GM10847 (cell line): ENCODE data around the gene UBE2G1.

Source experiments
- POLR2A ChIP-seq: IDR thresholded peaks from 2 replicates; pipeline ENCODE4 v1.6.1; 2011; ENCODE audit not compliant: insufficient read length; ENCODE audit errors: extremely low read depth

The UBE2G1 gene

DNA sequence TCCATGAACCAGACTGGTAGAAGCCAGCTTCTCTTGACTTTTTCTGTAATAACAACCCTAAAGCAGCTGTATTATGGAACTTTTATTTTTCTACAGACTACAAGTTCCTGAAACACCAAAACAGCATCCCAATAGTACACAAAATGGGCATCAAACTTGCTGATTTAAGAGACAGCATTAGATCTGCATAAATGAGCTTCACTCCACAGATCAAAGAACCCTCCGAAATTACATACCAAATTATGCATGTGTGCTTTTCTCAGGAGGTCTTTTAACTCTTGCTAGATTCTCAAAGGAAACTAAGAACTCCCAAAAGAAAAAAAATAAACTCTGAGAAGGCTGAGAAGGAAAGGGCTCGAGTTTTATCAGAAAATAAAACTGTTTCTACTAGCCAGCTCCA is 12.3 kb downstream of the UBE2G1 start:
- no peak for TF ChIP-seq POLR2A

DNA sequence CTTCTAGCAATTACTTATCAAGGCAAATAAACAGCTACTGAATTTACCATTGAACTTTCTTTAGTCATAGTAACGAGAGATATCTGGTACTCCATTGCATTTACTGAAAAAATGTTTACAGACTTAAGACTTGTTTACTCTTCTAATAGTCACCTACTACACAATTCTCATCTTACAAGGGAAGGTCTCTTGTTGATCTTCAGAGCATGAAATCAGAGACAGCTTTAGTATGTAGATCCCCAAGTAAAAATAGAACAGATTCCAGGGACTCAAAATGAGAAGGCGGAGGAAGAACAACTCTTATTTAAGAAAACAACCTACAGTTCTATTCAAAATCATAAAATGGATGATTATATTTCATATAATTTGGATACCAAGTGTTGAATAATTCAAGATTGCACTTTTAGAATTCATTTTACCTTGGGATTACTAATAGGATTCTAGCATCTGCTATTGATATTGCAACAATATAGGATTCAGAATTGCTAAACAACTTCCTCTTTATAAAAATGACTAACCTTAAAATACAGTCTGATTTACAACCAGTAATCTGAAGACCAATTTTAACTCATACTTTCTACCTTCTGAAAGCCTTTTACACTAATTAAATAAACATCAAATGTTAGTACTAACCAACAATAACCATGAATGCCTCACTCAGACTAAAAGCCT is 20.8 kb downstream of the UBE2G1 start:
- TF ChIP-seq POLR2A, result no peak

DNA sequence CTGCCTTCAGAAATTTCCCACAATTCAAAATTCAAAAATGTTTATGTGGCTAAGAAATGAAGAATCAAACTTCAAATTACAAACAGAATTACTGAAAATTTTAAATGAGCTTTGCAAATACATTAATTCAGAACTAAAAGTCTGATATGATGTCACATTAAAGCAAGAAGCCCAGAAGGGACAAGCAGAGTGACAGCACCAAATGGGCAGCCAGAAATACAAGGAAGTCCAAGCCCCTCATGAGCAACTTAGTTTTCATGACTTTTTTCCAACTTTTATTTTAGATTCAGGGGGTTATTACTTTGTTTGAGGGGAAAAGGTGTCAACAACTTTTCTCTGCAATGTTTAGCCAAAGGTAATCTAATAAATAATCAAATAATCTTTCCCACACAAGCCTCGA is 21.5 kb downstream of the UBE2G1 start:
- no peak for TF ChIP-seq POLR2A

DNA sequence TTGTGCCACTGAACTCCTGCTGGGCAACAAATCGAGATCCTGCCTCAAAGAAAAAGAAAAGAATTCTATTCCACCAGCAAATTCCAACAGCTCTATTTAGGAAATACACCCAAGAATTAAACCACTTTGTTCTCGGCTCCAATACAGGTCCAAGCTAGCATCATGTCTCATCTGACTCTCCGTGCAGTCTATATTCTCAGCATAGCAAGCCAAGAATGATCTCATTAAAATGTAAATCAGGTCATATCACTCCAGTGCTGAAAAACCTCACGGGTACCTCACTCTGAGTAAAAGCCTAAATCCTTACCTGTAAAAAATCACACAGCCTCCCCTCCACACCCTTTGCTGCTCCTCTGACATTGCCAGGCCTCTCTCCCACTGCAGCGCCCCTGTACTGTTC is 23.9 kb downstream of the UBE2G1 start:
- no peak for TF ChIP-seq POLR2A

DNA sequence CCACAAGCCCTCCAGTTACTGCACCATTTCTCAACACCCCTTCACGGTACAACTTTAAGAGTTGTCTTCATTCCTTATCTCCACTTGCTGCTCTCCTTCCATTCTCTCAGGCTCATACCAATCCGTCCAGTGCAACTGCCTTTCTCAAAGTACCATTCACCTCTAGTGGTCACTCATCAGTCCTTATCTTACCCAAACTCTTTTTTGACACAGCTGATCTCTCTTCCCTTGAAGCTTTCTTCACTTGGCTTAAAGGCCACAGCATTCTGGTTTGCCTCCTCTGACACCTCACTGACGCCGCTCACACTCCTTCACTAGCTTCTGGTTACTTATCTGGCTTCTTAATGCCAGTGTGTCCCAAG is 24.9 kb downstream of the UBE2G1 start:
- no peak for TF ChIP-seq POLR2A

DNA sequence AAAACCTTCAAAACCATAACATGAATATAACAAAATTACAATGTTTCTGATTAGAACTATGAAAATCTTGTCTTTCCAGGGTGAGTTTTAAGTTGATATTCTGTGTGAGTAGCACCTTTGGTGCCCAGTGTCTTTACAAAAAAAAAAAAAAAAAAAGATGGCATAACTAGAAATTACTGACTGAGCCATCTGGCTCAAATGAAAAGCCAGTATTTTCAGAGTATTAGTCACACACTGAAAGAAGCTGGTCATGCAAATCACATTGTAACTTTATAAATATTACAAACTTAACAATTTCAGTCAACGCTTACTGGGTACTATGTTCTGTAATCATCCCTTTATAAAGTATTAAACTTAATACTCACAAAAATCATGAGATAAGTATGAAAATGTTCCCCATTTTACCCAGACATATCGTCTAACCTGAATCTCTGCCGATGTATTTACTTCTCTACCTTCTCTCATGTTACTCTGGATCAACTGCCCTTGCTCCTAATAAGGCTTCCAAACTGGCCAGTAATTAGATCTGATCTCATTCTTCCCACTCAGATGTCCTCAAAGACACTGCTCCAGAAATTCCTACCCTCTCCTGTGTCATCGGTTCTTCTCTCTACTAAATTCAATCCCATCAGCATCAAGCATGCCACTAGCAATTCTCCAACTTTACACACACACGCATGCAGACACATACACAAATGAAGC is 25.4 kb downstream of the UBE2G1 start:
- TF ChIP-seq POLR2A, result no peak

DNA sequence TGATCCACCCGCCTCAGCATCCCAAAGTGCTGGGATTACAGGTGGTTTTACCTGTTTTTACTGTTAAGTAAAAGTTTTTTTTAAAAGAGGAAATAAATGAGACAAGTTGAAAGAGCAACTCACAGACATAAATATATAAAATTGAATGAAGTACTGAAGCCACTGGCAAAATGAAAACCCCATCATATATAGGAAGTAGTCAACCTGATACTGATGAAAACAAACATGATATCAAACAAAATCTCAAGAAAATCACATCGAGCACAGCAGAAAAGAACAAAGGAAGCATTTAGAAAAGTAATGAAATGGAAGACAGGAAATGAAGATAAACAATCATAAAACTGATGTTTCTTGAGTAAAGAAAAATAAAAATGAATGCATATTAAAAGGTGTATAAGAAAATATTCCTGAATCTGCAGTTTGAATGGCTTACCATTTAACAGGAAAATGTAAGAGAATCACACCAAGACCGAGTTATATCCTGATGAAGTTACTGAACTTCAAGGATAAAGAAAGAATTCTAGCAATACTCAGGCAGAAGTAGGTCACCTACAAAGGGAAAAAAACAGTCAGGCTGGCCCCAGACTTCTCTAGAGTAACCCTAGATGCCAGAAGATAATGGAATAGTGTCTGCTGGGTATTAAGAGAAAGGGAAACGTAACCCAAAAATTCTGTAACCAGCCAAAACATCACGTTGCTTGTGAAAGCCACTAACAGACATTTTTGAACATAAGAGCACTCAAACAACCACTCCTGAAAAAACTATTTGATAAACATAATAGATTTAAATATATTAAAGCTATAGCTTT is 31.5 kb downstream of the UBE2G1 start:
- TF ChIP-seq POLR2A, result no peak

DNA sequence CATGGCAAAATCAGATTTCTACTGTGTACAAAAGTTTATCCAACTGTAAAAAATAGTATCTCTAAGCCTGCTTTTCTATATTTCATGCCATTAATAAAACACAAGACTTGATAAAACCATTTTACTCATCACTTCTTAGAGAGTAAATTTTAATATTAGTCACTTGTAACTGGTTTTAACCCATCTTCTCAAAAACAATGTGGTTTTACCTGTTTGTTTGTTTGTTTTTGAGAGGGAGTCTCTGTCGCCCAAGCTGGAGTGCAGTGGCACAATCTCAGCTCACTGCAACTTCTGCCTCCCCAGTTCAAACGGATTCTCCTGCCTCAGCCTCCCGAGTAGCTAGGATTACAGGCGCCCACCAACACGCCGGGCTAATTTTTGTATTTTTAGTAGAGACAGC is 32.1 kb downstream of the UBE2G1 start:
- TF ChIP-seq POLR2A, result no peak

DNA sequence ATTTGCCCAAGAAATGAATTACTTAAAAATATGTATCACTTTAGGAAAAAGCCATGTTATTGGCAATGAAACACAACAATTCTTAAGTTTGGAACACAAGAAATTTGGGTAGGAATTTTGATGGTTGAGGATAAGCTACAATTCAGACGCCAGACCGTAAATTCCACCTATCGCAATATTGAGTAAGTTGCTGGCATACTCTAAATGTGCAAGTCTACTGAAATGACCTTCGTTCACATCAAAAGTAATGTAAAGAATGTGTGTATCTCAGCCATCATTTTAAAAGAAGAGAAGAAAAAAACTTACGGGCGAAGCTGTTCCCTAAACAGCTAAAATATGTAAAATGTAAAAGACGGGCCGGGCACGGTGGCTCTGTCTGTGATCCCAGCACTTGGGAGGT is 33.4 kb downstream of the UBE2G1 start:
- TF ChIP-seq POLR2A, result no peak

DNA sequence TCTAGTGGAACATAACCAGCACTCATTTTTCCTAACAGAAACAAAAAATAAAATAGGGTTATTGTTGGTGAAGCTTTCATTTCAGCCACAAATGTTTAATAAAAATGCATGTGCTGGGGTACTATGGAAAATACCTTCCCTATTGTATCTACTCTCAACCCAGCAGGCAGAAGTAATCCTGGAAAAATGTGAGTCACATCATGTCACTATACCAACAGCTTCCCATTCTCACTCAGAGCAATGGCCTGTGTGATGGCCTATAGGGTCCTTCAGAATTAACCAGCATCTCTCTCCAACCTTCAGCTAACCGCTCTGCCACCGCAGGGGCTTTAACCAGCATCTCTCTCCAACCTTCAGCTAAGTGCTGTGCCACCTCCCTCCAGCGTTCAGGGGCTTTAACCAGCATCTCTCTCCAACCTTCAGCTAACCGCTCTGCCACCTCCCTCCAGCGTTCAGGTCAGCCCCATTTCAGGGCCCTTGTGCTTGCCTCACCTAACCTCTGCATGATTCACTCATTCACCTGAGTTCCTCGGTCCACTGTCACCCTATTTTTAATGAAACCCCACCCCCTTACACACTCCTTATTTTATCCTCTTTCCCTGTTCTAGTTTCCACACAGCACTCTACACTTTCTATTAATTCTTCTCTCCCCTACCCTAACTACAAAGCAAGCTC is 34.0 kb downstream of the UBE2G1 start:
- TF ChIP-seq POLR2A, result no peak

DNA sequence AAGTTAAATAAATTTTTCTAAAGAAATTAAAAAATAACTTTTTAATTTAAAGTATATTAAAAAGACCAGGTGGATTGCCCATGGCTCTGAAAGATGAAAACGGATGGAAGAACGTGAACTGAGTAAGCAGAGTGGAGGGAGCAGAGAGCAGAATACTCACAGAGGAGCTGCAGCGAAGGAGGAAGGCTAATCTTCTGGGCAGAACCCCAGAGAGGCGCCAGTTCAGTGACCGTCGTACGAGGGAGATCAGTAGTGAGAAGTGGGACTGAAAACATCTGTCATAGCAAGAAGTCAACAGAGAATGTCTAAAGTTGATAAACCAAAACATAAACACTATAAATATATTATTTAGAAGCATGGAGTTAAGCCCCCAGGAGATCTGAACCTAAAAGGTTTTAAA is 34.9 kb downstream of the UBE2G1 start:
- no peak for TF ChIP-seq POLR2A

DNA sequence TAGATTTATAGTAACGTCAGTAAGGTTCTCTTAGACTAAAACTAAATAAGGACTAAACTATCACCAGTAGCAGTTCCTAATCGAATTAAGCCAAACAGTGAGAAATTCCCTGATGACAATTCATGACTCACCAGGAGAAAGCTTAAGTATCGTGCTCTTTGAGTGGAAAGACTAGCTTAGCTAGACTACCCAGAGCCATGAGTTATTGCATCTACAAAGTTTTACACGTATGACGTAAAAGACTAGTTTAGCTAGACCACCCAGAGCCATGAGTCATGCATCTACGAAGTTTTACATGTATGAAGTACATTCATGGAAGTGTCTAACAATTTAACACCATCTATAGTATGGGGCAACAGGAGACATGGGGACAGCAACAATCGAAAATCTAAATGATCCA is 36.6 kb downstream of the UBE2G1 start:
- no peak for TF ChIP-seq POLR2A

DNA sequence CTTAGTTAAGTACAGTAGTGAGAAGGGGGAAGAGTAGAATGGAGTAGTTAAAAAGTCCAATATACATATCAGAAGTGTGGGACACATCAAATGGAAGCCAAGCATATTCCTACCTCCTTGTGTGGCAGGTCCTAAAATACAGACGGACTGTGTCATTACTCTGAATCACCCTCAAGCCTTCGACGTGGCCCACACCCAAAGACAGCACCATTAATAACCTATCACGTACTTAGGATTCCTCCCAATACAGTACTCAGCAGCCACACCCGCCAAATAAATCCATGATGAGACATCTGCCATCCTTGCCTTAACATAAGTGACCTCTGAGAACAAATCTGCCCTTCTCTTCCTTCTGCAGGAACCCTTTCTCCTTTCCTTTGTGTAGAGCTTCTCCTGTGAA is 38.9 kb downstream of the UBE2G1 start:
- TF ChIP-seq POLR2A, result no peak

DNA sequence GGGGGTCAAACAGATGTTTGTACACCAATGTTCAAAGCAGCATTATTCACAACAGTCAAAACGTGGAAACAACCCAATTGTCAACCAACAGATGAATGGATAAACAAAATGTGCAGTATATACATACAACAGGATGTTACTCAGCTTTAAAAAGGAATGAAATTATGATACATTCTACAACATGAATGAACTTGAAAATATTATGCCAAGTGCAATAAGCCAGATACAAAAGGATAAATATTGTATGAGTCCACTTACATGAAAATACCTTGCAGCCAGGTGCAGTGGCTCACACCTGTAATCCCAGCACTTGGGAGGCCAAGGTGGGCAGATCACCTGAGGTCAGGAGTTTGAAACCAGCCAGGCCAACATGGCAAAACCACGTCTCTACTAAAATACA is 39.9 kb downstream of the UBE2G1 start:
- no peak for TF ChIP-seq POLR2A

DNA sequence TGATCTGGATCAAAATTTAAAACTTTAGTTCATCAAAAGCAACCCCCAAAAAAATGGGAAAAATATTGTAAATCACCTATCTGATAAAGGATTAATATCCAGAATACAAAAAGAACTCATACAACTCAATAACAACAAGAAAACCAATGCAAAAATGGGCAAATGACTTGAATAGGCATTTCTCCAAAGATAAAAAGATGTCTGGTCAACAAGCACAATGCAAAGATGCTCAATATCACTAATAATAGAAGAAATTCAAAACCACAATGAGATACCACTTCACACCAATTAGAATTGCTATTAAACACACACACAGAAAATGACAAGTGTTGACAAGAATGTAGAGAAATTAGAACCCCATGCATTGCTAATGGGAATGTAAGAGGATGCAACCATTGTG is 40.4 kb downstream of the UBE2G1 start:
- no peak for TF ChIP-seq POLR2A

DNA sequence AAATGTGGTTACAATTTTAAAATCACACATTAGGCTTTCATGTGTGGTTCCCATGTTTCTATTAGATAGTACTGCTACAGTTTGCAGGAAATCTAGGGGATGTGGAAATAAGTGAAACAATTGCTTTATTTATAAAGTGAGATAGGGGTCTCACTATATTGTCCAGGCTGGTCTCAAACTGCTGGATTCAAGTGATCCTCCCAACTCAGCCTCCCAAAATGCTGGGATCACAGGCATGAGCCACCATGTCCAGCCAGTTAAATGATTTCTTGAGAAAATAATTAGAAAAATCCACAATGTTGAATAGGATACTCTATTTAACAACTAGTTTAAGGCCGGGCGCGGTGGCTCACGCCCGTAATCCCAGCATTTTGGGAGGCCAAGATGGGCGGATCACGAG is 42.0 kb downstream of the UBE2G1 start:
- TF ChIP-seq POLR2A, result no peak
